ENCODE measurements around the gene MMP25. TPM values are rescaled to one million over a fixed set of nuclear protein-coding genes. Genes with fewer than 3 reads are reported as not detected.

The MMP25 gene
- total and polyA plus RNA-seq, 2 experiments from 2014 or later: 6.3 TPM; not detected in 1

- no peak within 1 kb of the TSS for H3K4me3 ChIP-seq
- peak; percentile 89 for DNase-seq (ENCODE audit: low spot score)
- 73% methylated on average over 13 of the region's 13 CpGs for WGBS (ENCODE audit: low lambda C conversion rate, missing lambda C conversion rate)
- no peaks in the 10 kb centered on the region for H3K9me3 ChIP-seq (ENCODE audit: low read depth)
- no peak for TF ChIP-seq EZH2phosphoT487 (IDR thresholded peaks at IDR 0.05; ENCODE audit: low read depth, severe bottlenecking, unreplicated experiment)
- TF ChIP-seq EZH2 (IDR thresholded peaks at IDR 0.05; ENCODE audit: borderline replicate concordance): no peak
- TF ChIP-seq CTCF (IDR thresholded peaks at IDR 0.05; ENCODE audit: poor library complexity): no peak
- no peaks in the 10 kb centered on the region for H4K20me1 ChIP-seq (ENCODE audit: insufficient read depth, poor library complexity, severe bottlenecking)
- H2AFZ ChIP-seq: no peak within 1 kb of the TSS
- peak within 1 kb of the TSS; percentile 66 for H3K4me2 ChIP-seq
- no peaks in the 10 kb centered on the region for H3K79me2 ChIP-seq
- H3K9me2 ChIP-seq (replicated peaks; ENCODE audit: insufficient read depth): no peaks in the 10 kb centered on the region
- H3K36me3 ChIP-seq (replicated peaks; ENCODE audit: insufficient read depth, low read depth): no peaks in the 10 kb centered on the region
- H3K27me3 ChIP-seq: no peaks in the 10 kb centered on the region
- peak within 1 kb of the TSS; percentile 89 for H3K27ac ChIP-seq
- peaks cover 5% of the 10 kb centered on the region for H3K4me1 ChIP-seq (ENCODE audit: insufficient read depth)
Measured at GRCh38 chr16:3065069-3065741, 18.8 kb downstream of the MMP25 start, which contains the start of gene IL32. Gene IL32 (plus strand): TSS chr16:3065640. CDS start chr16:3065812, 172 bp downstream.

GRCh38 chr16:3065742-3066439, 19.5 kb downstream of the MMP25 start:
- TF ChIP-seq CTCF (IDR thresholded peaks at IDR 0.05; ENCODE audit: poor library complexity): no peak
- TF ChIP-seq EZH2 (IDR thresholded peaks at IDR 0.05; ENCODE audit: borderline replicate concordance): no peak
- TF ChIP-seq EZH2phosphoT487 (IDR thresholded peaks at IDR 0.05; ENCODE audit: low read depth, severe bottlenecking, unreplicated experiment): no peak
- peaks cover 5% of the 10 kb centered on the region for H3K4me1 ChIP-seq (ENCODE audit: insufficient read depth)
- H3K27me3 ChIP-seq: no peaks in the 10 kb centered on the region
- no peaks in the 10 kb centered on the region for H3K9me3 ChIP-seq (ENCODE audit: low read depth)
- peak overlapping the region; percentile 66 for H3K4me2 ChIP-seq
- H2AFZ ChIP-seq: no peak overlapping the region
- H3K9me2 ChIP-seq (replicated peaks; ENCODE audit: insufficient read depth): no peaks in the 10 kb centered on the region
- H4K20me1 ChIP-seq (ENCODE audit: insufficient read depth, poor library complexity, severe bottlenecking): no peaks in the 10 kb centered on the region
- no peak for DNase-seq (ENCODE audit: low spot score)
- no peaks in the 10 kb centered on the region for H3K36me3 ChIP-seq (replicated peaks; ENCODE audit: insufficient read depth, low read depth)
- 91% methylated on average over 26 of the region's 26 CpGs for WGBS (ENCODE audit: low lambda C conversion rate, missing lambda C conversion rate)
- H3K79me2 ChIP-seq: no peaks in the 10 kb centered on the region
- no peak overlapping the region for H3K4me3 ChIP-seq
- peak overlapping the region; percentile 89 for H3K27ac ChIP-seq

- peak overlapping the region; percentile 66 for H3K4me2 ChIP-seq
- no peak overlapping the region for H3K4me3 ChIP-seq
- no peak overlapping the region for H2AFZ ChIP-seq
- H3K36me3 ChIP-seq (replicated peaks; ENCODE audit: insufficient read depth, low read depth): no peaks in the 10 kb centered on the region
- 95% methylated on average over 7 of the region's 7 CpGs for WGBS (ENCODE audit: low lambda C conversion rate, missing lambda C conversion rate)
- no peak overlapping the region for H3K27ac ChIP-seq
- no peak for DNase-seq (ENCODE audit: low spot score)
- H3K27me3 ChIP-seq: no peaks in the 10 kb centered on the region
- TF ChIP-seq EZH2 (IDR thresholded peaks at IDR 0.05; ENCODE audit: borderline replicate concordance) (no peak), CTCF (IDR thresholded peaks at IDR 0.05; ENCODE audit: poor library complexity) (no peak), EZH2phosphoT487 (IDR thresholded peaks at IDR 0.05; ENCODE audit: low read depth, severe bottlenecking, unreplicated experiment) (no peak)
- no peaks in the 10 kb centered on the region for H3K9me2 ChIP-seq (replicated peaks; ENCODE audit: insufficient read depth)
- no peaks in the 10 kb centered on the region for H4K20me1 ChIP-seq (ENCODE audit: insufficient read depth, poor library complexity, severe bottlenecking)
- no peaks in the 10 kb centered on the region for H3K79me2 ChIP-seq
- no peaks in the 10 kb centered on the region for H3K9me3 ChIP-seq (ENCODE audit: low read depth)
- peaks cover 5% of the 10 kb centered on the region for H3K4me1 ChIP-seq (ENCODE audit: insufficient read depth)
Measured at GRCh38 chr16:3066440-3066748, 20.0 kb downstream of the MMP25 start.

Data from hepatocyte (in vitro differentiated cells).